GM21390 (cell line): Measurements from ENCODE around the gene ZNF354C.

Source experiments
- ATAC-seq: cut with Tn5 transposase; IDR thresholded peaks from one replicate; pipeline ENCODE4 v1.9.1; 2021; ENCODE audit not compliant: unreplicated experiment

Gene ZNF354C

GRCh38 chr5:179127136-179128040 is 67.2 kb downstream of the ZNF354C start:
- ATAC-seq: no peak

- ATAC-seq: no peak
These were observed 67.8 kb downstream of the ZNF354C start for GRCh38 chr5:179128041-179128365.

- no peak for ATAC-seq
These were observed 68.8 kb downstream of the ZNF354C start for GRCh38 chr5:179128976-179129375.

- no peak for ATAC-seq
These were observed 69.5 kb downstream of the ZNF354C start for GRCh38 chr5:179129607-179130071.

GRCh38 chr5:179130101-179130681 is 70.0 kb downstream of the ZNF354C start:
- no peak for ATAC-seq

- ATAC-seq: no peak
These were observed 71.2 kb downstream of the ZNF354C start for GRCh38 chr5:179131321-179131835.

- no peak for ATAC-seq
These were observed 71.9 kb downstream of the ZNF354C start for GRCh38 chr5:179131886-179132585.

GRCh38 chr5:179132586-179133355 is 72.6 kb downstream of the ZNF354C start:
- no peak for ATAC-seq
